Measurements from ENCODE around the gene RPL22. TPM values are rescaled to one million over a fixed set of nuclear protein-coding genes. Genes with fewer than 3 reads are reported as not detected.

RPL22 gene
- total RNA-seq, 4 donors from 2014 or later, result 56.5 to 170 (median 106) TPM

DNA sequence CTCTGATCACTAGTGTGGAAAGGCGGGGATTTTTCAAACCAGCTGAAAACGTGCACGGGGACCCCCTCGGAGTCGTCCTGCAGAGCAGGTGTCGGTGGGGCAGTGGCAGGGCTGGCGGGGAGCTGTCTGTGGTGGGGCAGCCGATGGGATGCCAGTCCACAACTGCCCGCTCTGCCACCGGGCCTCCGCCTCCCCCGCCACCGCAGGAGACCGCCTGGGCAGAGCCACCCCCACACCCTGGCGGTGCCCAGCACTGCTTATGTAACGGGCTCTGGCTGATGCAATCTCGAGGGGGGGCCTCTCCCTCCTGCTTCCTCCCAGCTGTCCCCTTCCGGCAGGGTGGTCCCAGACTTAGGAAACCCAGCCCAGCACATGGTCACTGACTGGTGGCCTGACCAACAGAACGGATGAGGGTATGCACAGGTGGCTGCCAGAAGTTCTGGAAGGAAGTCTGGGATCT, 28.6 kb downstream of the RPL22 start:
- TF ChIP-seq POLR2A (IDR thresholded peaks at IDR 0.05) (no peak), POLR2AphosphoS5 (IDR thresholded peaks at IDR 0.05) (no peak), EP300 (IDR thresholded peaks at IDR 0.05; ENCODE audit: low read depth) (no peak)
- TF ChIP-seq, protein P1, sequence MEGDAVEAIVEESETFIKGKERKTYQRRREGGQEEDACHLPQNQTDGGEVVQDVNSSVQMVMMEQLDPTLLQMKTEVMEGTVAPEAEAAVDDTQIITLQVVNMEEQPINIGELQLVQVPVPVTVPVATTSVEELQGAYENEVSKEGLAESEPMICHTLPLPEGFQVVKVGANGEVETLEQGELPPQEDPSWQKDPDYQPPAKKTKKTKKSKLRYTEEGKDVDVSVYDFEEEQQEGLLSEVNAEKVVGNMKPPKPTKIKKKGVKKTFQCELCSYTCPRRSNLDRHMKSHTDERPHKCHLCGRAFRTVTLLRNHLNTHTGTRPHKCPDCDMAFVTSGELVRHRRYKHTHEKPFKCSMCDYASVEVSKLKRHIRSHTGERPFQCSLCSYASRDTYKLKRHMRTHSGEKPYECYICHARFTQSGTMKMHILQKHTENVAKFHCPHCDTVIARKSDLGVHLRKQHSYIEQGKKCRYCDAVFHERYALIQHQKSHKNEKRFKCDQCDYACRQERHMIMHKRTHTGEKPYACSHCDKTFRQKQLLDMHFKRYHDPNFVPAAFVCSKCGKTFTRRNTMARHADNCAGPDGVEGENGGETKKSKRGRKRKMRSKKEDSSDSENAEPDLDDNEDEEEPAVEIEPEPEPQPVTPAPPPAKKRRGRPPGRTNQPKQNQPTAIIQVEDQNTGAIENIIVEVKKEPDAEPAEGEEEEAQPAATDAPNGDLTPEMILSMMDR (IDR thresholded peaks at IDR 0.05), result no peak
- no peak for DNase-seq
- Histone ChIP-seq H3K36me3 (no peaks in the 10 kb centered on the region), H3K4me1 (no peaks in the 10 kb centered on the region), H3K4me3 (no peak overlapping the region), H3K9me3 (no peaks in the 10 kb centered on the region), H3K27ac (no peak overlapping the region), H3K27me3 (peaks cover 30% of the 10 kb centered on the region)
- 57% methylated on average over 19 of the region's 19 CpGs; no CpG with 5 or more reads in 1 of the 2 donors for WGBS, 2 donors (ENCODE audit: low coverage in 1 of 2)
- intact Hi-C loops (cut with DNase I; ENCODE audit: low total_unique reads) (no loop called here), in situ Hi-C loops (cut with MboI; ENCODE audit: low pct_ligation_motif_present in 1 of 4, low pct_unique_long_range_greater_than_20kb in 1 of 4, low sequenced_read_pairs in 3 of 4) (no loop called here)

DNA sequence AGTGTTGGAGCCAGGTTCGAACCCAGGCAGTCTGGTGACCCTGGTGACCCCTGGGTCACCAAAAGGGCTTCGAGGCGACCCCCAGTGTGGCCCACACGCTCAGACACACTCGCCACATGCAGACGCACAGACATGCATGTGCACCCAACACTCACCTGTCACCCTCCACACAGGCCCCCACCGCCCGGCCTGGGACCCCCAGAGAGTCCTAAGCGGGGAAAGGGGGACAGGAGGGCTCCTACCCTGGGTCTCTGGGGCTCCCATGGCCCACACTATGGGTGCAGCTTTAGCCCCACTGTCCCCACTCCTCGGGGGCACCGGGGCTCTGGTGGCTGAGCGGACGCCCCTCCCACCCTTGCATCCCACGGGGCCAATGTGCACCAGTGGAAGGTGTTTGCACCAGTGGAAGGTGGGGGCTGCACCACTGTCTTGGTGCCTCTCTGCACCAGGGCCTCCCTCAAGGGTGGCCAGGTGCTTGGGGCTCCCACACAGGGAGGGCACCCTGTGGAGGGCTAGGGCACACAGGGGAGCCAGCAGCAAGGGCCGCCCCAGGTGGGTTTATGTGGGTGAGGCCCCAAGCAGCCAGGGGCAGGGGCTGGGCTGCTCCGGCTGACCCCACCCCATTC, 29.2 kb downstream of the RPL22 start:
- in situ Hi-C loops (cut with MboI; ENCODE audit: low pct_ligation_motif_present in 1 of 4, low pct_unique_long_range_greater_than_20kb in 1 of 4, low sequenced_read_pairs in 3 of 4), result no loop called here
- no peak for DNase-seq
- Histone ChIP-seq H3K27ac (no peak overlapping the region), H3K4me3 (no peak overlapping the region), H3K4me1 (no peaks in the 10 kb centered on the region), H3K27me3 (peaks cover 35% of the 10 kb centered on the region), H3K9me3 (no peaks in the 10 kb centered on the region), H3K36me3 (no peaks in the 10 kb centered on the region)
- TF ChIP-seq POLR2A (IDR thresholded peaks at IDR 0.05) (no peak), EP300 (IDR thresholded peaks at IDR 0.05; ENCODE audit: low read depth) (no peak), POLR2AphosphoS5 (IDR thresholded peaks at IDR 0.05) (no peak)
- TF ChIP-seq, protein P1 (IDR thresholded peaks at IDR 0.05), result no peak
- WGBS, 2 donors (ENCODE audit: low coverage in 1 of 2), result 59% methylated on average over 9 of the region's 16 CpGs; no CpG with 5 or more reads in 1 of the 2 donors
- intact Hi-C loops (cut with DNase I; ENCODE audit: low total_unique reads), result no loop called here

DNA sequence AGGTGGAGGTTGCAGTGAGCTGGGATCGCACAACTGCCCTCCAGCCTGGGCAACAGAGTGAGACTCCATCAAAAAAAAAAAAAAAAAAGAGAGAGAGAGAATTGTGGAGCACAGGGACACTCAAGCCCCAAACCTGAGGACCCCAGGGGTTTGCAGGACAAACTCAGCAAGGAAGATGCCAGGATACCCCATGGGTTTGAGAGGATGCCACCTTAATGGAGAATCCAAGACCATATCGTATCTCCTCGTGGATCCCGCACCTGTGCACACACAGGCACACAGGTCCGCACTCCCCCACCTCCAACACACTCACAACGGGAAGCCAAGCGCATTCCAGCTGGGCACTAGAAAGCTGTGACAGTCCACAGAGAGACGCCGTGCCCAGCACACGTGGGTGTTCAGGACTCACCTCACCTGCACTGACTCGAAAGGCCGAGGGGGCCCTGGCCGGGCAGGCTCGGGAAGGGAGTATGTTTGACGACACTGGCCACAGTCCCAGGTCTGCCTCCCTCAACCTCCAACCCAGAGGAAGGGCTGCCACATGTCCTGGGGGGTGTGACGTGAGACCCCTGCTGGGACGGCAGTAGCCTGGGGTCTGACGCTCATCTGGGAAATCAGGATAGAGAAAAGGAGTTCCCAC, 30.3 kb downstream of the RPL22 start:
- 30 to 73% methylated on average over 2 to 18 of the region's 18 CpGs for WGBS, 2 donors (ENCODE audit: low coverage in 1 of 2)
- Histone ChIP-seq H3K9me3 (no peaks in the 10 kb centered on the region), H3K36me3 (no peaks in the 10 kb centered on the region), H3K4me3 (no peak overlapping the region), H3K27me3 (peaks cover 37% of the 10 kb centered on the region), H3K27ac (no peak overlapping the region), H3K4me1 (no peaks in the 10 kb centered on the region)
- intact Hi-C loops (cut with DNase I; ENCODE audit: low total_unique reads), result no loop called here
- DNase-seq, result no peak
- TF ChIP-seq, protein P1 (IDR thresholded peaks at IDR 0.05), result no peak
- TF ChIP-seq POLR2AphosphoS5 (IDR thresholded peaks at IDR 0.05), result no peak
- TF ChIP-seq EP300 (IDR thresholded peaks at IDR 0.05; ENCODE audit: low read depth), result no peak
- TF ChIP-seq POLR2A (IDR thresholded peaks at IDR 0.05), result no peak
- in situ Hi-C loops (cut with MboI; ENCODE audit: low pct_ligation_motif_present in 1 of 4, low pct_unique_long_range_greater_than_20kb in 1 of 4, low sequenced_read_pairs in 3 of 4), result no loop called here

DNA sequence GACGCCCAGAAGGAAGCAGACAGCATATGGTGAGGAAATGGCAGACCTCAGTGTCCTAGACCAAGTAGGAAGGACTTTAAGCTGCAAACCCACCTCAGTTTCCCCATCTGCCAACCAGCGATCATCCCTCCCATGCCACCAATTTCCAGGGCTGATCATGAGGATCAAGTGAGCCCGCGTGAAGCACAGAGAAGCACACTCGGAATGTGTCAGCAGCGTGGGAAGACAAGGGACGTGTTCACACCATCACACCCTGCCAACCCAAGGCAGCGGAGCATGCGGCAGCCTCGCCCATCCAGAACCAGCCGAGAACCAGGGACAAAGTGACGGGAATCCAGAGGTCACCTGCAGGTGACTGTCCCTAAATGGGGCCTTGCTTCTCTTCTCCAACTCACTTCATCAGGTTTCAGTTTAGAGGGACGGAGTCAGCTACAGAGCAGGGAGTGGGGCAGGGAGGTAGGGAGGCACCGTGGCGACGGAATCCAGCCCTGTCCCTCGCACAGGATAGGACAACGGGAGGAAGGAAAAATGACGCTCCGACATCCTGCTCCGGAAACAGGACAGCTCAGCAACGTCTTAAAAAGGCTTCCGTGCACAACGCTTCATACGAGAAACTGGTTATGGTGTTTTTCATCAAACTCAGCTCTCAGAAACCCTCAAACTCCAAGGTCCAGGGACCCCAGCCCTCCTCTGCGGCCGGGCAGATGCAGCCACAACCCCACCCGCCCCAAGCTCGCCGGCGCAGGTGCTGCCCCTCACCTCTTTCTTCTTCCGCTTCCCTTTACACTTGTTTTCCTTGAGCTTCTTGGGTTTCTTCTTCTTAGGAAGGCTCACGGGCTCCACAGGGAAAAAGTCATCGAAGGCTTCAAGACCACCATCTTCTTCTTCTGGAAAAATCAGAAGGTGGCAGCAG, 31.7 kb downstream of the RPL22 start:
- WGBS, 2 donors (ENCODE audit: low coverage in 1 of 2), result 80 to 84% methylated on average over 18 to 34 of the region's 34 CpGs
- in situ Hi-C loops (cut with MboI; ENCODE audit: low pct_ligation_motif_present in 1 of 4, low pct_unique_long_range_greater_than_20kb in 1 of 4, low sequenced_read_pairs in 3 of 4), result no loop called here

More for the DNA sequence above, 31.7 kb downstream of the RPL22 start:
- Histone ChIP-seq H3K27ac (no peak overlapping the region), H3K9me3 (no peaks in the 10 kb centered on the region), H3K27me3 (peaks cover 50% of the 10 kb centered on the region), H3K36me3 (no peaks in the 10 kb centered on the region), H3K4me3 (no peak overlapping the region), H3K4me1 (no peaks in the 10 kb centered on the region)
- intact Hi-C loops (cut with DNase I; ENCODE audit: low total_unique reads), result no loop called here
- DNase-seq, result no peak
- TF ChIP-seq EP300 (IDR thresholded peaks at IDR 0.05; ENCODE audit: low read depth) (no peak), POLR2A (IDR thresholded peaks at IDR 0.05) (no peak), POLR2AphosphoS5 (IDR thresholded peaks at IDR 0.05) (no peak)
- TF ChIP-seq, protein P1 (IDR thresholded peaks at IDR 0.05), result no peak

Measured in transverse colon (tissue), 4 donors.